ENCODE data around the gene AADACL2. TPM values are rescaled to one million over a fixed set of nuclear protein-coding genes. Genes with fewer than 3 reads are reported as not detected.

The AADACL2 gene
- total and polyA plus RNA-seq, 2 experiments from 2014 or later, result not detected

- no peaks in the 10 kb centered on the region for H3K27me3 ChIP-seq
- no peaks in the 10 kb centered on the region for H3K36me3 ChIP-seq
- DNase-seq (ENCODE audit: low read depth in 1 of 2, low spot score in 1 of 2), result no peak
- no peak overlapping the region for H3K27ac ChIP-seq
- no peaks in the 10 kb centered on the region for H3K9me3 ChIP-seq (ENCODE audit: low read depth)
- H3K4me3 ChIP-seq, result no peak overlapping the region
- no peaks in the 10 kb centered on the region for H3K4me1 ChIP-seq (ENCODE audit: low read depth)
- no peak for TF ChIP-seq CTCF (IDR thresholded peaks at IDR 0.05; ENCODE audit: low read depth, low read length)
Measured at GRCh38 chr3:151793636-151794035, 59.9 kb downstream of the AADACL2 start.

GRCh38 chr3:151794080-151794479 is 60.4 kb downstream of the AADACL2 start:
- H3K9me3 ChIP-seq (ENCODE audit: low read depth), result no peaks in the 10 kb centered on the region

GRCh38 chr3:151795276-151795675 is 61.5 kb downstream of the AADACL2 start:
- Histone ChIP-seq H3K27me3 (no peaks in the 10 kb centered on the region), H3K9me3 (ENCODE audit: low read depth) (no peaks in the 10 kb centered on the region), H3K4me1 (ENCODE audit: low read depth) (no peaks in the 10 kb centered on the region), H3K27ac (no peak overlapping the region), H3K36me3 (no peaks in the 10 kb centered on the region), H3K4me3 (no peak overlapping the region)
- TF ChIP-seq CTCF (IDR thresholded peaks at IDR 0.05; ENCODE audit: low read depth, low read length), result no peak
- DNase-seq (ENCODE audit: low read depth in 1 of 2, low spot score in 1 of 2), result peak in 1 of 2 donors; percentile 85

More at GRCh38 chr3:151794080-151794479, 60.4 kb downstream of the AADACL2 start:
- Histone ChIP-seq H3K4me3 (no peak overlapping the region), H3K4me1 (ENCODE audit: low read depth) (no peaks in the 10 kb centered on the region), H3K36me3 (no peaks in the 10 kb centered on the region), H3K27ac (no peak overlapping the region), H3K27me3 (no peaks in the 10 kb centered on the region)
- no peak for DNase-seq (ENCODE audit: low read depth in 1 of 2, low spot score in 1 of 2)
- TF ChIP-seq CTCF (IDR thresholded peaks at IDR 0.05; ENCODE audit: low read depth, low read length), result no peak

- Histone ChIP-seq H3K4me1 (ENCODE audit: low read depth) (no peaks in the 10 kb centered on the region), H3K27ac (no peak overlapping the region), H3K27me3 (no peaks in the 10 kb centered on the region), H3K36me3 (no peaks in the 10 kb centered on the region), H3K4me3 (no peak overlapping the region), H3K9me3 (ENCODE audit: low read depth) (no peaks in the 10 kb centered on the region)
- no peak for TF ChIP-seq CTCF (IDR thresholded peaks at IDR 0.05; ENCODE audit: low read depth, low read length)
- DNase-seq (ENCODE audit: low read depth in 1 of 2, low spot score in 1 of 2), result peak in 1 of 2 donors; percentile 58
Measured at GRCh38 chr3:151796105-151796680, 62.5 kb downstream of the AADACL2 start.

- Histone ChIP-seq H3K27ac (no peak overlapping the region), H3K4me3 (no peak overlapping the region), H3K27me3 (no peaks in the 10 kb centered on the region), H3K9me3 (ENCODE audit: low read depth) (no peaks in the 10 kb centered on the region), H3K36me3 (no peaks in the 10 kb centered on the region), H3K4me1 (ENCODE audit: low read depth) (no peaks in the 10 kb centered on the region)
- no peak for DNase-seq (ENCODE audit: low read depth in 1 of 2, low spot score in 1 of 2)
- no peak for TF ChIP-seq CTCF (IDR thresholded peaks at IDR 0.05; ENCODE audit: low read depth, low read length)
Measured at GRCh38 chr3:151798466-151798865, 64.7 kb downstream of the AADACL2 start.
